Ishikawa (cell line): ENCODE results near the gene TOP1.

Source experiments
- CEBPB ChIP-seq: IDR thresholded peaks from 2 replicates; pipeline ENCODE4 v1.6.1; 2012
- CREB1 ChIP-seq: IDR thresholded peaks from 2 replicates; pipeline ENCODE4 v1.6.1; 2012; ENCODE audit warnings: low read depth
- EGR1 ChIP-seq: IDR thresholded peaks from 2 replicates; pipeline ENCODE4 v1.6.1; 2012
- EP300 ChIP-seq: IDR thresholded peaks from 2 replicates; pipeline ENCODE4 v1.6.1; 2012; ENCODE audit warnings: borderline replicate concordance
- FOXM1 ChIP-seq: IDR thresholded peaks from 2 replicates; pipeline ENCODE4 v1.6.1; 2012; ENCODE audit warnings: low read depth, borderline replicate concordance
- NFIC ChIP-seq: IDR thresholded peaks from 2 replicates; pipeline ENCODE4 v1.6.1; 2012
- RAD21 ChIP-seq: IDR thresholded peaks from 2 replicates; pipeline ENCODE4 v1.6.1; 2012; ENCODE audit warnings: low read depth
- REST ChIP-seq: IDR thresholded peaks from 2 replicates; pipeline ENCODE4 v1.6.1; 2012; ENCODE audit warnings: low read depth, mild to moderate bottlenecking
- TAF1 ChIP-seq: IDR thresholded peaks from 2 replicates; pipeline ENCODE4 v1.6.1; 2012; ENCODE audit warnings: low read depth, mild to moderate bottlenecking
- TCF12 ChIP-seq: IDR thresholded peaks from 2 replicates; pipeline ENCODE4 v1.6.1; 2012; ENCODE audit warnings: low read depth
- TEAD4 ChIP-seq: IDR thresholded peaks from 2 replicates; pipeline ENCODE4 v1.6.1; 2012
- USF1 ChIP-seq: IDR thresholded peaks from 2 replicates; pipeline ENCODE4 v1.6.1; 2012
- YY1 ChIP-seq: IDR thresholded peaks from 2 replicates; pipeline ENCODE4 v1.6.1; 2012; ENCODE audit warnings: low read depth
- ZBTB7A ChIP-seq: IDR thresholded peaks from 2 replicates; pipeline ENCODE4 v1.6.1; 2012; ENCODE audit warnings: low read depth
- TF ChIP-seq, protein P1 (sequence below): IDR thresholded peaks from 2 replicates; pipeline ENCODE4 v1.6.1; 2012

The TOP1 gene

DNA sequence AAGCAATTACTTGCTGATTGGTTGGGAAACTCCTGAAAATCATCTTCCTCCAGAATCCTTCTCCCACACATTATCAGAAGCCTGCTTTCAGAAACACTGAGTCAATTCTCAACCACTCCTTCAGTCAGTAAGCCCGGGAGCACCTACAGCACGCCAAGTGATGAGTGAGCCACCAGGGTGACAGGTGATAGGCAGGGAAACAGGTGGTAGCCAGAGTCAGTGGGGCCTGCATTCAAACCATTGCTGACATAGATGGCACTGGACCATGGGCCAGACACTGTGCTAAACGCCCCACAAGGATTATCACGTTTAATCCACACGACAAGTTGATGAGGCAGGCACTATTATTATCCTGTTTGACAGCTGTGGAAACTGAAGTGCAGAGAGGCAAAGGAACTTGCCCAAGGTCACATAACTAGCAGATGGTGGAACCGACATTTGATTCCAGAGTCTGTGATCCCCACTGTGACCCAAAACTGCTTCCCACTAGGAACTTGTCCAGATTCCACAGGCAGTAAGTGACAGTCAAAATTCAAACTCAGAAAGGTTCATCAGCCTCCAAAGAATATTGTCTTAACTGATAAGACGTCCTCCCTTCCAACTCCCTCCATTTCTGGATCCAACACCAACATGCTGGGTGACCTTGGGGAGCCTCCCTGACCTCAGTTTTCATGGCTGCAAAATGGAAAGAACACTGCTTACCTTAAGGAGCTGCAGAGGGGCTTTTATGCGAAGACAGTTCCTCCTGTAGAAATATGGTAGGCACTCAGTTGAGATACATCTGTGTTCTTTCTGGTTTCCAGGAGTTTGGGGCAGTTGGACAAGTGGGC is 23.9 kb upstream of the TOP1 start:
- TF ChIP-seq EGR1 (no peak), RAD21 (no peak), REST (no peak), EP300 (no peak), ZBTB7A (no peak), FOXM1 (no peak), YY1 (no peak), TAF1 (no peak), CEBPB (no peak), NFIC (no peak), USF1 (no peak), CREB1 (no peak), TEAD4 (no peak), TCF12 (no peak)
- TF ChIP-seq, protein P1, sequence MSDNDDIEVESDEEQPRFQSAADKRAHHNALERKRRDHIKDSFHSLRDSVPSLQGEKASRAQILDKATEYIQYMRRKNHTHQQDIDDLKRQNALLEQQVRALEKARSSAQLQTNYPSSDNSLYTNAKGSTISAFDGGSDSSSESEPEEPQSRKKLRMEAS: no peak

- TF ChIP-seq TEAD4 (0 out of 2 replicates have a peak, but pooled peaks have one; percentile 16), NFIC (peak; percentile 97), YY1 (no peak), TCF12 (peak; percentile 83), FOXM1 (peak; percentile 38; the same call in 1 of the 2 replicates), REST (no peak), ZBTB7A (no peak), EP300 (peak; percentile 69; the same call in 1 of the 2 replicates), EGR1 (no peak), USF1 (peak; percentile 41), CEBPB (peak; percentile 6; the same call in 1 of the 2 replicates), RAD21 (0 out of 2 replicates have a peak, but pooled peaks have one; percentile 2)
Observed at GRCh38 chr20:41005361-41005729, 23.3 kb upstream of the TOP1 start.

GRCh38 chr20:41006126-41006935 is 22.3 kb upstream of the TOP1 start:
- TF ChIP-seq TCF12 (peak; percentile 91), REST (no peak), EGR1 (no peak), CEBPB (no peak), TEAD4 (peak; percentile 77), TAF1 (no peak), RAD21 (0 out of 2 replicates have a peak, but pooled peaks have one; percentile 6), NFIC (peak; percentile 97), EP300 (peak; percentile 85), CREB1 (no peak), USF1 (no peak)
- TF ChIP-seq, protein P1: peak; percentile 69
